A549 treated with RU486 at 1 μM for 4 hours (cell line): Measurements from ENCODE around the gene MAP3K10. TPM values are rescaled to one million over a fixed set of nuclear protein-coding genes. Genes with fewer than 3 reads are reported as not detected.

Experiments used
- total RNA-seq: library from RNA; stranded (reverse); fragments of 200-300 nt; extraction: Qiagen RNA extraction; gene quantifications from 5 replicates; pipeline ENCODE4 v1.2.3, GENCODE V29; 2022; ENCODE audit warnings: low read depth

Gene MAP3K10
- 13.3 to 19.3 TPM (median 17.7 TPM) in 5 replicates for total RNA-seq

DNA sequence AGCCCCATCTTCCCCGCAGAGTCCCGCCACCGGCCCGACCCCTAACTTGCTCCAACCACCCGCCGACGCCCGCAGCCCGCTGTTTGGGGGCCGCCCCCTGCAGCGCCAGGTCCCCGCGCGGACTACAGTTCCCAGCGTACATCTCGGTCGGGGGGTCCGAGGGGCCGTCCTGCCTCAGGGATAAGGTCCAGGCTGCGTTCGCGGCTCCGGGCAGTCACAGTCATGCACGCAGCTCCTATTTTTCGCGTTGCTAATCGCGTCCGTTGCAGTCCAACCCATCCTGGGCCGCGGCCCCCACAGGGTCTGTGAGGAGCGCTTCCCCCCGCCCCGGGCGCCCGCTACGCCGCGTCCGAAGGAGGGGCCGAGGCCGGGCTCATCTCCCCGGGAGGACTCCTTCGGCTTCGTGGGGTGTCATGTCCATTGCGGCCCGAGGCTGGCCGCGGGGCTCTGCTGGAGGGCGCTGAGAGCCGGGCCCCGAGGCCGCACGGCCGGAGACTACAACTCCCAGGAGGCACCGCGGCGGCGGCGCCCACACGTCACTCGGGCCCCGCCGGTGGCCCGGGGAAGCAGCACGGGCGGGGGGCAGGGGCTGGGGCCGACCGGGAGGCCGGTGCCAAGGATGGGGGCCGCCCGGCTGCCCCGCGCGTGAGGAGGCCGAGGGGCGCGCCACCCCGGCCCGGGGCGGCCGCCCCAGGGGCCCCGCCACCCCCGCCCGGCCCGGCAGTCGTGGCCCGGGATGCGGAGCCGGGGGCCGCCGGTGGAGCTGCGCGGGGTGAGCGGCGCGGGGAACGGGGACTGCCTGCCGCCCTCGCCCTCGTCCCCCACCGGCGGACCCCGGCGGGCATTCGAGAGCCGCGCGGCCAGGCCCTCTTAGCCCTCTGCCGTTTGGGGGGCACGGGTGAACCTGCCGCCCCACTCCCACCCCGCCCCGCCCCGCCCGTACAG, at the start of gene MAP3K10:
MAP3K10 (plus strand) TSS at position 536 of the 945 bp plus-strand sequence. CDS start 606 bp downstream, outside the sequence.

GRCh38 chr19:40217934-40218890, 27.0 kb downstream of the MAP3K10 start, which contains the start of gene TTC9B:
Gene TTC9B, minus strand, starts transcription at chr19:40218384. Its CDS starts 3 bp downstream, at chr19:40218381.

Other genes with a start within 250 kb of the MAP3K10 start
- gene PSMC4, start 220.3 kb upstream of the MAP3K10 start, total RNA-seq, result 272 to 338 TPM (median 283 TPM) in 5 replicates
- gene ZNF546, start 194.4 kb upstream of the MAP3K10 start, total RNA-seq, result 1.3 to 2.1 TPM (median 1.9 TPM) in 5 replicates
- 5.1 to 7.2 TPM (median 6.4 TPM) in 5 replicates for gene ZNF780B, start 135.2 kb upstream of the MAP3K10 start, total RNA-seq
- gene ZNF780A, start 100.5 kb upstream of the MAP3K10 start, total RNA-seq, result 27.9 to 35.3 TPM (median 29.9 TPM) in 5 replicates
- 0.14 to 0.81 TPM (median 0.51 TPM) in 5 replicates for gene TTC9B, start 27.0 kb downstream of the MAP3K10 start, total RNA-seq
- 0.14 to 0.63 TPM (median 0.34 TPM) in 4 of 5 replicates, not detected in the other for gene CCNP, start 35.3 kb downstream of the MAP3K10 start, total RNA-seq
- gene AKT2, start 93.9 kb downstream of the MAP3K10 start, total RNA-seq, result 119 to 188 TPM (median 159 TPM) in 5 replicates
- gene C19orf47, start 157.0 kb downstream of the MAP3K10 start, total RNA-seq, result 26.1 to 33.2 TPM (median 31.8 TPM) in 5 replicates
- 235 to 282 TPM (median 255 TPM) in 5 replicates for gene PLD3, start 157.3 kb downstream of the MAP3K10 start, total RNA-seq
- 0.15 to 0.32 TPM (median 0.19 TPM) in 5 replicates for gene HIPK4, start 198.8 kb downstream of the MAP3K10 start, total RNA-seq
- gene PRX, start 222.0 kb downstream of the MAP3K10 start, total RNA-seq, result 1.2 to 1.7 TPM (median 1.3 TPM) in 5 replicates
- gene SERTAD1, start 234.6 kb downstream of the MAP3K10 start, total RNA-seq, result 24.4 to 39.2 TPM (median 32.1 TPM) in 5 replicates